Panc1 (cell line): ENCODE measurements around the gene PRRT1.

Experiments
- POLR2AphosphoS5 ChIP-seq: IDR thresholded peaks from 2 replicates; pipeline ENCODE4 v1.6.1; 2012; ENCODE audit warnings: mild to moderate bottlenecking, low read depth, low read length, moderate library complexity
- TF ChIP-seq, protein P1 (sequence below): fragments of 450-650 bp; IDR thresholded peaks from 2 replicates; pipeline ENCODE4 v1.5.1; 2017; ENCODE audit warnings: mild to moderate bottlenecking

DNA sequence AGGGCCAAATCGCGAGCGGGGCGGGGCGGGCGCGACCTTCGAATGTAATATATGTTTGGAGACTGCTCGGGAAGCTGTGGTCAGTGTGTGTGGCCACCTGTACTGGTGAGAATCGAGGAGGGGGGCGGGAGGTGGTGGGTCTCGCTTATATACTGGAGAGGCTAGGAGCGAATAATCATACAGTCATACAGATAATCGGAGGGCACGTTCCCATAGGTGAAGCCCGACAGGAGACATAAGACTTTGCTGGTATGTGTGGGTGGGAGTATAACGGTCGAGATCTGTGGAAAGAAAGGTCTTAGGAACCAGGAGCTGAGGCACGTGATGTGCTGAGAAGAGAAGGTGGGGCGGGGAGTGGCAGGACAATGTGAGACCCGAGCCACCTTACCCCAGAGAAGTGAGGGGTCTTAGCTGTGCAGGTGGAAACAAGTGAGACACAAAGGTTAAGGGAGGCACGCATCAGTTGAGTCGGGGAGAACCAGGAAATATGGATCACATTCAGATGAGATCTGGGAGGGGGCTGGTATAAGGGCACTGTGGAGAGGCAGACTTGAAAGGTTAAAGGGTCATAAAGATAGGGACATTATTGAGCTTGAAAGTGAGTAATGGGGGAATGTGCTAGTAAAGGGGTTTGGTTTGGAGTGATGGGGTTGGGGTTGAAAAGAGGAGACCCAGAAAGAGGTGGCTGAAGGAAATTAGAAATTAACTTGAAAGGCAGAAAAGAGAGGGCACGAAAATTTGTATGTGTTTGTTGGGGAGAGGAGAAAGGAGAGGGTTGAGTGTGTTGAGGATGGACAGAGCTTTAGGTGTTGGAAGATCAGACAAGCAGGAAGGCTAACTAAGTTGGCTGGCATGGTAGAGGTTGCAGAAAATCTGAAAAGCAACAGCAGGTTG, 27.1 kb upstream of the PRRT1 start:
- TF ChIP-seq, protein P1, sequence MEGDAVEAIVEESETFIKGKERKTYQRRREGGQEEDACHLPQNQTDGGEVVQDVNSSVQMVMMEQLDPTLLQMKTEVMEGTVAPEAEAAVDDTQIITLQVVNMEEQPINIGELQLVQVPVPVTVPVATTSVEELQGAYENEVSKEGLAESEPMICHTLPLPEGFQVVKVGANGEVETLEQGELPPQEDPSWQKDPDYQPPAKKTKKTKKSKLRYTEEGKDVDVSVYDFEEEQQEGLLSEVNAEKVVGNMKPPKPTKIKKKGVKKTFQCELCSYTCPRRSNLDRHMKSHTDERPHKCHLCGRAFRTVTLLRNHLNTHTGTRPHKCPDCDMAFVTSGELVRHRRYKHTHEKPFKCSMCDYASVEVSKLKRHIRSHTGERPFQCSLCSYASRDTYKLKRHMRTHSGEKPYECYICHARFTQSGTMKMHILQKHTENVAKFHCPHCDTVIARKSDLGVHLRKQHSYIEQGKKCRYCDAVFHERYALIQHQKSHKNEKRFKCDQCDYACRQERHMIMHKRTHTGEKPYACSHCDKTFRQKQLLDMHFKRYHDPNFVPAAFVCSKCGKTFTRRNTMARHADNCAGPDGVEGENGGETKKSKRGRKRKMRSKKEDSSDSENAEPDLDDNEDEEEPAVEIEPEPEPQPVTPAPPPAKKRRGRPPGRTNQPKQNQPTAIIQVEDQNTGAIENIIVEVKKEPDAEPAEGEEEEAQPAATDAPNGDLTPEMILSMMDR: no peak
- TF ChIP-seq POLR2AphosphoS5: no peak
